GM06990 (cell line): ENCODE results near the gene HOMER3.
"Not testable (repeated sequence)": the region's sequence is repeated elsewhere in the genome, so short reads cannot be mapped to it uniquely, and the experiment has no call there.

ENCODE experiments used
- DNase-seq: peaks from one replicate; pipeline ENCODE4 v3.0.0-alpha.2; 2011; ENCODE audit not compliant: insufficient read length; ENCODE audit errors: extremely low read depth
- H3K27me3 ChIP-seq: replicated peaks from 2 replicates; pipeline ENCODE4 v1.6.0; 2011; ENCODE audit warnings: low read length; ENCODE audit not compliant: control insufficient read depth, insufficient read depth
- H3K36me3 ChIP-seq: 2 replicates; pipeline ENCODE4 v1.5.1; 2011; ENCODE audit warnings: low read length; ENCODE audit not compliant: control insufficient read depth, insufficient read depth
- H3K4me3 ChIP-seq: replicated peaks from 2 replicates; pipeline ENCODE4 v1.5.1; 2011; ENCODE audit warnings: low read depth, mild to moderate bottlenecking, control low read depth, low read length
- CTCF ChIP-seq: IDR thresholded peaks from 2 replicates; pipeline ENCODE4 v1.5.1; 2011; ENCODE audit warnings: low read length, control low read depth, mild to moderate bottlenecking, inconsistent platforms; ENCODE audit not compliant: insufficient read depth, poor library complexity, severe bottlenecking

Gene HOMER3

GRCh38 chr19:18964121-18964520 is 23.1 kb upstream of the HOMER3 start:
- Histone ChIP-seq H3K36me3 (no peaks in the 10 kb centered on the region), H3K27me3 (no peaks in the 10 kb centered on the region; the same call in 1 of the 2 replicates), H3K4me3 (no peak overlapping the region)
- DNase-seq = no peak
- TF ChIP-seq CTCF = no peak

GRCh38 chr19:18961767-18962620 is 21.0 kb upstream of the HOMER3 start:
- DNase-seq = no peak

GRCh38 chr19:18960370-18960769 is 19.4 kb upstream of the HOMER3 start:
- no peaks in the 10 kb centered on the region for H3K27me3 ChIP-seq
- no peak for DNase-seq
- H3K4me3 ChIP-seq = no peak overlapping the region
- TF ChIP-seq CTCF = no peak
- H3K36me3 ChIP-seq = no peaks in the 10 kb centered on the region

More at GRCh38 chr19:18961767-18962620, 21.0 kb upstream of the HOMER3 start:
- H3K36me3 ChIP-seq = no peaks in the 10 kb centered on the region
- no peak overlapping the region for H3K4me3 ChIP-seq
- H3K27me3 ChIP-seq = no peaks in the 10 kb centered on the region
- TF ChIP-seq CTCF = no peak

GRCh38 chr19:18955042-18955441 is 14.0 kb upstream of the HOMER3 start:
- no peak for DNase-seq
- no peaks in the 10 kb centered on the region; the same call in 1 of the 2 replicates for H3K27me3 ChIP-seq
- no peaks in the 10 kb centered on the region for H3K36me3 ChIP-seq
- no peak overlapping the region for H3K4me3 ChIP-seq
- TF ChIP-seq CTCF = no peak

- no peak for TF ChIP-seq CTCF
- no peaks in the 10 kb centered on the region for H3K36me3 ChIP-seq
- DNase-seq = no peak
- no peak overlapping the region for H3K4me3 ChIP-seq
- H3K27me3 ChIP-seq = no peaks in the 10 kb centered on the region; the same call in 1 of the 2 replicates
Measured at GRCh38 chr19:18954094-18954493, 13.1 kb upstream of the HOMER3 start.

- not testable (repeated sequence) for H3K36me3 ChIP-seq, DNase-seq, H3K4me3 ChIP-seq, H3K27me3 ChIP-seq
Measured at GRCh38 chr19:18952364-18953003, 11.5 kb upstream of the HOMER3 start.
